ENCODE data around the gene ANO7.

Gene ANO7

DNA sequence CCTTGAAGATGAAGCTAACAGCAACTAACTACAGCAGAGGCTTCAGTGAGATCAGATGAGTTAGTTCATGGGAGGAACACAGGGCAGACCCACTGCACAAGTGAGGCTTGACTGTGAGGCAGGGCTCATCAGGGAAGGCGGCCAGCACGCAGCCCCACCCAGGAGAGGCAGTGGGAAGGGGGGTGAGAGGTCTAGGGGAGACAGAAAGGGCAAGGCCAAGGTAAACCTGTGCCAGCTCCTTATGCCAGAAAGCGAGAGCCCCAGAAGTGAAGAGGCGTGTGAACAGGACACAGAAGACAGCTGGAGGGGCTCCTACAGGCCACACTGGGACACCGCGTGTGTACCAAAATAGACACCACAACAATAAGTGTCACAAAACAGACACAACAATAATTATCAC is 48.6 kb downstream of the ANO7 start:
- in situ Hi-C loops (cut with MboI; ENCODE audit: low pct_unique_long_range_greater_than_20kb, low sequenced_read_pairs): no loop called here
- DNase-seq: no peak

DNA sequence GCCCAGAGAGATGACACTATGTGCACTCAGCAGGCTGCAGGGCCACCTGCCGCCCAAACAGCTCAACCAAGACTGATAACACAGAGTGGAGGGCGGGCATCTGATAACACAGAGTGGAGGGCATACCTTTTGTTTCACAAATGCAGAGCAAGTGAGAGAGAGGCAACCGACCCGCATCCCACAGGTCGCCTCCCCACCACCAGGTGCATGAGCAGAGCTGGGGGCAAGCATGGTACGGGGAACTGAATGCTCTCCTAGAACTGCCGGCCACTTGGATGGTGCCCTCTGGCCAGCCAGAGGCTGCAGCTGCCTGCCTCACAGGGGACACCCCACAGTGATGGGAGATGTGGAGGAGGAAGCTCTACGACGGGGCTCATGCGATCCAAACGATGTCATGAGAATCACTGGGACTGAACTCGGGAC is 49.5 kb downstream of the ANO7 start:
- in situ Hi-C loops (cut with MboI; ENCODE audit: low pct_unique_long_range_greater_than_20kb, low sequenced_read_pairs): no loop called here
- DNase-seq: no peak

DNA sequence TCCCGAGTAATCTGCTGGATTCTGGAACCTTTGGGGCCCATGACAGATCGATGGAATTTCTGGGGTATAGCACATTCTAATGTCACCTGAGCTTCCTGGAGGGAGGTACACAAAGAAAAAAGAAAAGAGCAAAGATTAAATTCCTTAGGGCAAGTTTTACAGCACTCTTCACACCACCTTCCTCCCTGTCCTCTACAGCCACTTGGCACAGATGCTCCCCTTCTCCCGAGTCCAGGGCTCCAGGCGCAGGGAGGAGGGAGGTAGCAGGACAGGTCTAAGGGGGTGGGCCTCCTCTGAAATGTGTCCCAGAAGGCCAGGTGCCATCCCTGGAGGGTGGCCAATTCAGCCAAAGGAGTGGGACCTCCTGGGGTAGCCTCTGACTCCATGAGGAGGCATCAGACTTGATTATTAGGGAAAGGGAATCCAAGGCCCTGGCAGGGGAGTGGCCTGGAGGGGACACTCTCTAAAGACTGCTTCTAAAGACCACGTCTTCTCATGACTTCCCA is 50.3 kb downstream of the ANO7 start:
- DNase-seq: no peak
- in situ Hi-C loops (cut with MboI; ENCODE audit: low pct_unique_long_range_greater_than_20kb, low sequenced_read_pairs): no loop called here

DNA sequence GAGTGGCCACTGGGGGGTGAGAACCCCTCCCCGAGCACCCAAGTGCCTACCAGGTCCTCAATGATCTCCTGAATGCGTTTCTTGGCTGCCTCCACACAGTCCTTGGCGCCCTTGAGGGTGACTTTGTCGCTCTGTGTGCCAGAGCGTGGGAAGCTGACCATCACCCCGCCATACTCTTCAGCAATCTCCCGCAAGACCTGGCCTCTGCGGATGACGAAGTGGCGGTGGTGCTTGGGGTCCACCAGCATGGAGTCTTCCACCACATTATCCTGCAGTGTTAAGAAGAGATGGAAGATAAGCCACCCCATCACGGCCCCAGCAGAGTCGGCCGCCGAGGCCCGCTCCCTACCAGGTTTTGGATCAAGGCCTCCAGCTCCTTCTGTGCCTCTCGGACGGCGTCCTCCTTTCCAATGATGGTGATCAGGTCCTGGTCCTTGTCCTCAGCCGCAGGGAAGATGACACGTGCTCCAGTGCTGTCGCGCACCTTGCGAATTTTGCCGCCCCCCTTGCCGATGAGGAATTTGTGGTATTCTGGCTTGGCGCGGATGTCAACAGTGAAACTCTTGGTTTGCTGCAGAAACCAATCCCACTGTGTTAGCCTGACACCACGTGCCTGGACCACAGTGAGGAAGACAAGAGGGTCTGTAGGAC is 51.2 kb downstream of the ANO7 start:
- in situ Hi-C loops (cut with MboI; ENCODE audit: low pct_unique_long_range_greater_than_20kb, low sequenced_read_pairs): no loop called here
- DNase-seq: no peak

DNA sequence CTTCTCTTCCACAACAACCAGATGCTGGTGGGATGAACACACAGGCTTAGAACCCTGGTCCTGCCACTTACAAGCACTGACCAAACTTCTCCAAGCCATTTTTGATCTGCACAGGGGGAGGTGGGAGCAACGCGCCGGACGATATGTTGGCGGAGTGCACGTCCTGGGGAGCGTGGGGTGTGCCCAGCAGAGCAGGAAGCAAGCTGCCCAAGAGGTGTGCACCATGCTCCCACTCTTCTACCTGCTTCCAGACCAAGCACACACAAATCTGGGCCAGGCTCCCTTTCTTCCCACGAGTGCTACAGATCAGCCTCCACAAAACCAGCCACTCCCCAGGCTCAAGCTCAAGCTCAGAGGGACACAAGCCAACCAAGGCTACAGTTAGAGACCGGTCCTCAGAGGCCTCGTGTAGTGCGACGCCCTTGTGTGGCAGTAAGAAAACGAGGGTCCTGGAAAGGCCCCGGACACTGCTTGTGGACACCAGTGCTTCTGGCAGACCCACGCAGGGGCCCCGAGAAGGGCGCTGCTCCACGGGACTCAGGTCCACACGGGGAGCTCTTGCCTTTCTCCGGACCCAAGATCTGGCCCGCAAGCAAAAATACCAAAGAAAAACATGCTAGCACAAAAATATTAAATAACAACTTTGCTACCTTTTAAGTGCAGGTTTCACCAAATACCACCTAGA is 52.0 kb downstream of the ANO7 start:
- in situ Hi-C loops (cut with MboI; ENCODE audit: low pct_unique_long_range_greater_than_20kb, low sequenced_read_pairs): no loop called here
- no peak for DNase-seq

DNA sequence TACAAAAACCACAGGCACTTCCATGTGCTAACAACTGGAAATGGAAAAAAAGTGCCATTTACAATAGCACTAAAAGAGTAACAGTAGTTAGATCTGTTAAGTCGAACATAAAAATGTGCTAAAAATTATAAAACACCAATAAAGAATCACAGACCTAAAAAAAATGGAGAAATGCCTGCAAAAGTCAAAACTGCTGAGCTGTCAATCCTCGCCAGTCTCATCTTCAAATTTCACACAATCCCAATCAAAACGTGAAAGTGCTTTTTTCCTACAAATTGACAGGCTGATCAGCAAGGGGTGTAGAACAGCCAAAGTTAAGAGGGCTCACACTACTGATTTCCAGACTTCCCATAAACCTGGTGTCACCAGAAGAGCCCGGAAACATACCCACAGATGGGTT is 53.2 kb downstream of the ANO7 start:
- DNase-seq: no peak
- in situ Hi-C loops (cut with MboI; ENCODE audit: low pct_unique_long_range_greater_than_20kb, low sequenced_read_pairs): no loop called here

DNA sequence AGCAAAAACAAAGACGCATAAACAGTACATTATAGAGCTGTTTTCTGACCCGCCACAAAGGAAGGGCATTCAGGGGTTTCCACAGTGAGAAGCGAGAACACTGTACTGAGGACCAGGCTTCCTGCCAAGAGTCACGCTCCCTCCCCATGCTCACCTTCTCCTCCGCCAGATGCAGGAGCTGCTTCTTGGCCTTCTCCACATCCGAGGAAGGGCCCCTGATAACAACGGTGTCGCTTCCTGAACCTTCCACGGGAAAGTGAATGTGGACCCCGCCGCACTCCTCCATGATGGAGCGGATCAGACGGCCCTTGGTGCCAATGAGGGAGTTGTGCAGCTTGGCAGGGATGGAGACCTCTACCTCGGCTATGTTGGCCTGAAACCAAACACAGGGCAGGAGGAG is 53.8 kb downstream of the ANO7 start:
- in situ Hi-C loops (cut with MboI; ENCODE audit: low pct_unique_long_range_greater_than_20kb, low sequenced_read_pairs): no loop called here
- DNase-seq: no peak

DNA sequence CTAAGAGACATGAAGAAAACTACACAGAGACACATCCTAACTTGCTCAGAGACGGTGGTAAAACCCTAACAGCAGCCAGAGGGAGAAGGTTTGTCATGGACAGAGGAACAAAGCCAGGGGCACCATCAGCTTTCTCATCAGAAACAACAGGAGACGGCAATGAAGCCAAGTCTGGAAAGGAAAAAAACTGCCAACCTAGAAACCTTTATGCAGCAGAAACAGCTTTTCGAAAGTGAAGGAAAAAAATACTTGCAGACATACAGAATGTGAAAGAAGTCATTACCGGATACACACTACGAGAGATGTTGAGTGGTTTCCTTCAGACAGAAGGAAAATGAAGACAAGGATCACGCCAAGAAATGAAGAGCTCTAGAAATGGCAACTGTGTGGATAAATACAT is 55.9 kb downstream of the ANO7 start:
- in situ Hi-C loops (cut with MboI; ENCODE audit: low pct_unique_long_range_greater_than_20kb, low sequenced_read_pairs): no loop called here
- DNase-seq: no peak

DNA sequence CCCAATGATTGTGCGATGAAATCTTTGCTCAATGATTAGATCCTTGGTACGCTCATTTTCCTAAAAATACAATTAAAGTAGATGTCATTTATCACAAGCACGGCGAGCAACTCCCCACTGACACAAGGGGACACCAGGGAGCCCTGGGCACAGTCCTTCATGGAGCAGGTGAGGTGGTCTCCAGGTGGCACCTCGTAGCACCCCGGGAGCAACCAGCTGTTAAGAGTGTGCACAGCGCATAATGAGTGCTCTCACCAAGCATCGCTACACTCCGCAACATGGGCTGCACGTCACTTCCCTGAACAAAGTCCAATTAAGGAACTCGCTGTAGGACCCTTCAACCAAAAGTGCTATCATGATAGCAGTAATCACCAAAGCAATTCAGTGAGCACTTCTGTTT is 59.8 kb downstream of the ANO7 start:
- in situ Hi-C loops (cut with MboI; ENCODE audit: low pct_unique_long_range_greater_than_20kb, low sequenced_read_pairs): no loop called here
- no peak for DNase-seq

DNA sequence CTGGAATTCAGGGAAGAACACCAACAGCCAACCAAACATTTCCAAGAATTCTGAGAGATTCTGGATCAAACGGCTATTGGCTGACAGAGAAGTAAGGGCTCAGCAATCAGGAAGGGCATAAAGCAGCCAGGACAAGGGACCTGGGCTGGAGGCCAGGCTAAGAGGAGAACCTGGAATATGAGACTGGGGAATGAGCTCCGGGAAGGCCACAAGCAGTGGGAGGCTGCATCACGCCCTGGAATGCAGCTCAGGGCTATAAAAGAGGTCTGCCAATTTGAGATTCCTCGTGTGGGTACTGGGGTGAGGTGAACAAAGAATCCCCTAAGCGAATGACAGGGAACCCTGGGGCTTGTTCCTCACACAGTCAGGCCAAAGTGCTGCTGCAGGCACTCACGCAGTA is 60.4 kb downstream of the ANO7 start:
- in situ Hi-C loops (cut with MboI; ENCODE audit: low pct_unique_long_range_greater_than_20kb, low sequenced_read_pairs): no loop called here
- no peak for DNase-seq

DNA sequence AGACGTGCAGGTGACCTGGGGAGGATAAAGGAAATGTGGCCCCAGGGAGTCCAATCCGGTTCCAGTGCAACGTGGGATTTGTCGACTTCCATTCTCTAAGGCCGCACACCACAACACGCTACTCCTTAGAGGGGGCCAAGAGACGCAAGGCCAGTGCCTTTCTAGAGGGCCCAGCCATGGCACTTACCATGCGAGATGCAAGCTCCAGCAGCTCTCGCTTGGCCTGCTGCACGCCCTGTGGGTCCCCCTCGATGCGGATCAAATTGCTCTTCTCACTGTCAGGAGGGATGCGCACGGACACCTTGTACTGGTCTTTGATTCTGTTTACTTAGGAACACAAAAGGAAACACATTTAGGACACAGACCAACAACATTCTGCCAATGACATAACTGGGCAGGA is 61.2 kb downstream of the ANO7 start:
- DNase-seq: no peak
- in situ Hi-C loops (cut with MboI; ENCODE audit: low pct_unique_long_range_greater_than_20kb, low sequenced_read_pairs): no loop called here

DNA sequence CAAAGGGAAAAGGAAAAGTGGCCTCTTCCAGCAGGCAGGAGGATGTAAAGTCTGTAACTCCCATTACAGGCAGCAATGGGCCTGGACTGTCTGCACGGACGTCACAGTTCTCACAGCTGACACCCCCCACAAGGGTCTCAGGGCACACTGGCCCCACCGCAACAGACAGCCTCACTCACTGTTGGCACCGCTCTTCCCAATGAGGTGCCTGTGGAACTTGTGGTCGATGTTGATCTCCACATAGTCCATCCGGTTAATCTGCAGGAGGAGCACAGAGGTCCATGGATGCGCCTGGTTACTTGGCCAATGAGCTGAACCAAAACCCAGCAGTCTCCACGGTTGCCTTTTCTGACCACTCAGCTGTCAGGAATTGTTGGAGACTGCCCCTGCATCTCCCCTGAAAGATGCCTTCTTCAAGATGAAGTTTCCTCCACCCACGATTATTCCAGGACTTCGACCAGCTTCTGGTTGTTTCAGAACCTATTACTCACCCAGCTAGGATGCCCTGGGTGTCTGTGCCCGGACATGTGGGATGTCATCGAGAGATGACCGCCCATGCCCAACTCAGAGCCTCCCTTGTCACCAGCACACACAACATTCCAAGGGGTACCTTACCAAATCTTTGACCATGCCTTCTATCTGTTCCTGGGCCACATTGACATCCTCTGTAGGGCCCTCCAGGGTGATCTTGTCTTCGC is 64.5 kb downstream of the ANO7 start:
- DNase-seq: no peak
- in situ Hi-C loops (cut with MboI; ENCODE audit: low pct_unique_long_range_greater_than_20kb, low sequenced_read_pairs): no loop called here

DNA sequence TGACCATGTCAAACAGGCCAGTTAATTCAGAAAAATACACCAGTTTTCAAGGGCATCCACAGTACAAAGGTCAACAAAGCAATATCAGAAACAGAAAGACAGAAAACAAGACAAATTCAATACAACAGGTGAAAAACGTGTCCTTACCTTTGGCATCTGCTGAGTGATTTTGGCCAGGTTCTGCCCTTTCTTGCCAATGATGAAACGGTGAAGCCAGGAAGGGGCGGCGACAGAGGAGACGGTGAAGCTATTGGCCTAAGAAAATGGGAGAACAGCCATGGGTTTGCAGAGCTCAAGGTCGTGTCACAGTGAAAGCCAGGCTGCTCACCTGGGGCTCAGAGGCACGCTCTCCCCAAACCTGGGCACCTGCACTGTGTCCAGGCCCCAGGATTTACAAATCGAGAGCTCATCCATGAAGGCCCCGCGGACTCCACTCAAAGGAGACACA is 66.5 kb downstream of the ANO7 start:
- no peak for DNase-seq
- in situ Hi-C loops (cut with MboI; ENCODE audit: low pct_unique_long_range_greater_than_20kb, low sequenced_read_pairs): no loop called here

DNA sequence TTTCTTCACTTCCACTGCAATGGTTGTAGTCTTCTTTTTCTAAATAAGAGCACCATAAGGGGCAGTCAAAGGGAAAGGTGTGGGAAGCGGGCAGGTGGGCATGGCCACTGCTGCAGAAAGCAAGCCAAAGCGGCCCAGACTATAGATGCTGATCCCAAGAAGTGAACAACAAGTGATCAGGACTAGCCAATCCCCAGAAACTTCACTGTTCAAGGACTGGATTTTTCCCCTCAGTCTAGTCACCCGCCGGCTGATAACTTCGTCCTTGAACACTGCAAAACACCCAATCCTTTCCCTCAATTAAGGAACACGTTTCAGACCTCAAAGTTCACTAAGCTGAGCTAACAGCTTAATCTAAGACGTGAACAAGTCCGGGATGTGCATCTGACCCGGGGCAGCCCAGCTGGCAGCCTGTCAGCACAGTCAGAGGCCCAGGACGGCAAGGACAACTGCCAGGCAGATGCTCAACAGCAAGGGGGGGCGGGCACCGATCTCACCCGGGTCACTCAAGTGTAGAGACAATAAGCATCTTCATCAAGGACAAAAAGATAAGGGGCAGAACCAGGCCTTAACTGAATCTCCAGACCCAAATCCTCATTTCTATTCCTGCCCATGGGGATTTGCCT is 67.2 kb downstream of the ANO7 start:
- in situ Hi-C loops (cut with MboI; ENCODE audit: low pct_unique_long_range_greater_than_20kb, low sequenced_read_pairs): no loop called here
- no peak for DNase-seq

DNA sequence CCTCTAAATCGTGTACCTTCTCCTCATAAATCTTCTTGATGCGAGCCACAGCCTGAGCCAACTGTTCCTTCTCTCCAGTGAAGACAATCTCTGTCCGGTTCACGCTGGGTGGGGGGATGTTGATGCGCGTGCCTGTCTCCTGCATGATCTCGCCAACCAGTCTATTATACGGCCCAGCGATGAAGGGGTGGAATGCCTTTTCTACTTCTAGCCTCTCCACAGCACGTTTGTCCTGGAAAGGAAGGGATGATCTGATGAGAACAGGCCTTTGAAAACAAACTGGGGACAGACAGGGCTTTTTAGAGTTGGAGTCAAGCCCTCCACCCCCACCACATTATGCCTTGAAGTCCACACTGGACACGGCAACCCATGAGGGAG is 67.7 kb downstream of the ANO7 start:
- in situ Hi-C loops (cut with MboI; ENCODE audit: low pct_unique_long_range_greater_than_20kb, low sequenced_read_pairs): no loop called here
- DNase-seq: no peak

DNA sequence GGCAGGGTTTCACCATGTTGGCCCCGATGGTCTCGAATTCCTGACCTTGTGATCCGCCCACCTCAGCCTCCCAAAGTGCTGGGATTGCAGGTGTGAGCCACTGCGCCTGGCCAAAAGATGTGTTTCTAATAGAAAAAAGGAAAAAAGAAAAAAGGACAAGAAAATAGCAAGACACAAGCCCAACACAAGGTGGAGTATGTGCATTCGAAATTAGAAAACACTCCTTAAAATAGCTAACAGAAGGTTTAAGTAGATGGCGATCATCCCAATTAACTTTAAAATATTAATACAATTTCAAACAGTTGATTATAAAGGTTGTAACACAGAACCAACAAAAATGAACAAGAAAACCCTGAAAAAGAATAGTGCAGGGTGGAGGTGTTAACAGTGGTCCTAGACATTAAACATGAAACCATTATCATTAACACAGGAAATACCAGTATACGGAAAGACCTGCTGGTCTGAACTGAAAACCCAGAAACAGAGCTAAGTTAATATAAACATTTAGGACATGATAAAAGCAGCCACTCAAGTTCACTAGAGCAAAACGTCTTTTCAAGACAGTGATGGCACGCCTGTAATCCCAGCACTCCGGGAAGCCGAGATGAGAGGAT is 69.0 kb downstream of the ANO7 start:
- DNase-seq: no peak
- in situ Hi-C loops (cut with MboI; ENCODE audit: low pct_unique_long_range_greater_than_20kb, low sequenced_read_pairs): no loop called here

DNA sequence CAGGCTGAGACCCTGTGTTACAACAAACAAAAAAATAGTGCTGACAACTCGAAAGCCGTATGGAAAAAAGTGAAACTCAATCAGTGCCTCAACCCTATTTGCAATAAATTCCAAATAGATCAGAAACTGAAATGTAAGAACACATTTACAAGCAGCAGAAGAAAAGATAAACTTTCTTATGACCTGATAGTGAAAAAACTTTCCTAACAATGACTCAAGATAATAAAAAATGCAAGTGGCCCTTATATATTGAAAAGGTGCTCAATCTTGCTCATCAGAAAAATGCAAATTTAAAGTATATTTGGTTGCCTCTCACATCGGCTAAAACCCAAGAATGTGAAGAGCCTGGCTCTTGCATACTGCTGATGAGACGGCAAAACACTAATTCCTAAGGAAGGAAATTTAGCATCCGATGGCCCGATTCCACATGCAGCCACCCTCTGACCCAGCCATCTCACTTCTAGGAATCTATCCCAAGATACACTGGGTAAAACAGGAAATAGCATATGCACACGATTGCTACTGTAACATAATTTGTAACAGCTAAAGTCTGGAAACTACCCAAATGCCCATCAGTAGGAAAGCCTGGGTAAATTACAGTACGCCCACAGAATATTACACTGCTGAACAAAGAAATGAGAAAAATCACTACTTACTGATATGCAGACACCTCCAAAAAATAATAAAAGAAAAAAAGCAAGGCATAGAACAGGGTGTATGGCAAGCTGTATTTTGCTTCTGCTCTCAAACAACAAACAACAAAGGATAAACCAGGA is 70.2 kb downstream of the ANO7 start:
- in situ Hi-C loops (cut with MboI; ENCODE audit: low pct_unique_long_range_greater_than_20kb, low sequenced_read_pairs): no loop called here
- no peak for DNase-seq

DNA sequence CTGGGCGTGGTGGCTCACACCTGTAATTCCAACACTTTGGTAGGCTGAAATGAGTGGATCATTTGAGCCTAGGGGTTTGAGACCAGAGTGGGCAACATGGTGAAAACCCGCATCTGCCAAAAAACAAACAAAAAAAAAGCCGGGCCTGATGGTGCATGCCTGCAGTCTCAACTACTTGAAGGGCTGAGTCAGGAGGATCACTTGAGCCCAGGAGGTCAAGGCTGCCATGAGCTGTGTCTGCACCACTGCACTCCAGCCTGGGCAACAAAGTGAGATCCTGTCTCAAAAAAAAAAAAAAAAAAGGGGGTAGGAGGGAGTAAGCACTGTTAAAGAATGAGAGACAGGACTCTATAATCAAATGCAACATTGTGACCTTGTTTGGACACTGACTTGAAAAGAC is 72.4 kb downstream of the ANO7 start:
- no peak for DNase-seq
- in situ Hi-C loops (cut with MboI; ENCODE audit: low pct_unique_long_range_greater_than_20kb, low sequenced_read_pairs): no loop called here

DNA sequence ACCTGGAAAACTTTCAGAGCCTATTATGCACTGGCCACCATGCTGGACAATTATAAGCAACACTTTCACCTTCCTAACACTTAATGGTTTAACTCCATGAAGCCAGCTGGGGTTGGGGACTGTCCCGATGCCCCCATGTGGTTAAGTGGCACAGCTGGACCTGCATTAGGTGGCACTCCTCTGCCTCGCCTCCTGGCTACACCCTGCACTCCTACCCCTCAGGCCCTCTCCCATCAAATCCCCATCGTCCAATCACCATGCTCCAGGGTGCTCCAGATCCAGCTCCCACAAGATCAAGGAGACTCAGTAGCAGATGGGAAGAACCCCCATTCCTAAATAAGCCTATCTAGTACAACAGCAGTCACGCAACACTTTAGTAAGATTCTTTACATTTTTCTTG is 73.2 kb downstream of the ANO7 start:
- in situ Hi-C loops (cut with MboI; ENCODE audit: low pct_unique_long_range_greater_than_20kb, low sequenced_read_pairs): no loop called here
- DNase-seq: no peak

Measured in KBM-7 (cell line).